Measurements from ENCODE around the gene CPSF7.
"Not testable (repeated sequence)": the region's sequence is repeated elsewhere in the genome, so short reads cannot be mapped to it uniquely, and the experiment has no call there.

Gene CPSF7

GRCh38 chr11:61429691-61430582 lies at the start of gene CPSF7, which contains the start of gene SDHAF2:
Gene CPSF7 (minus strand): TSS chr11:61429975. CDS start chr11:61429235, 740 bp downstream.
Gene SDHAF2 (plus strand): TSS chr11:61430124. CDS start chr11:61430147, 23 bp downstream.
- peak; percentile 95 for DNase-seq

DNA sequence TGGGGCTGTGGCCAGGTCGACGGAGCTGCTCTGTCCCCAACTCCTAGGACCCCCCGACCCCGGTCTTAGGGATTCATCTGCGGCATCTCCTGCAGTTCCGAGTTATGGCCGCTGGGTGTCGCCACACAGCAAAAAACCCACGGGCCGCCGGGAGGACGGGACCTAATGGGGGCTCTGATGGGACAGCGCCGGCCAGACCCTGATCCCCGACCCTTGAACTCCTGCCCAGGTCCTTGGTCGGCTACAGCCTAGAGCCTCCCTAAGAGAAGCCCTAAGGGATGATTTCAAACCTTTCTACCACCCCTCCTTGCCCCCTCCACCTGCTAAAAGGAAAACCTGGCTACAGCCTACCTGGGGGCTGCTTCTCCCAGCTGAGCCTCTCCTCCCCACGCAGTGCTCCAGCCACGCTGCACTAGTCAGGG lies 48.0 kb upstream of the CPSF7 start:
- DNase-seq = no peak

- no peak for DNase-seq
These were observed 47.4 kb upstream of the CPSF7 start for GRCh38 chr11:61477126-61477525.

- DNase-seq = no peak
These were observed 46.6 kb upstream of the CPSF7 start for GRCh38 chr11:61476371-61476770.

- no peak for DNase-seq
These were observed 45.7 kb upstream of the CPSF7 start for GRCh38 chr11:61475433-61475832.

DNA sequence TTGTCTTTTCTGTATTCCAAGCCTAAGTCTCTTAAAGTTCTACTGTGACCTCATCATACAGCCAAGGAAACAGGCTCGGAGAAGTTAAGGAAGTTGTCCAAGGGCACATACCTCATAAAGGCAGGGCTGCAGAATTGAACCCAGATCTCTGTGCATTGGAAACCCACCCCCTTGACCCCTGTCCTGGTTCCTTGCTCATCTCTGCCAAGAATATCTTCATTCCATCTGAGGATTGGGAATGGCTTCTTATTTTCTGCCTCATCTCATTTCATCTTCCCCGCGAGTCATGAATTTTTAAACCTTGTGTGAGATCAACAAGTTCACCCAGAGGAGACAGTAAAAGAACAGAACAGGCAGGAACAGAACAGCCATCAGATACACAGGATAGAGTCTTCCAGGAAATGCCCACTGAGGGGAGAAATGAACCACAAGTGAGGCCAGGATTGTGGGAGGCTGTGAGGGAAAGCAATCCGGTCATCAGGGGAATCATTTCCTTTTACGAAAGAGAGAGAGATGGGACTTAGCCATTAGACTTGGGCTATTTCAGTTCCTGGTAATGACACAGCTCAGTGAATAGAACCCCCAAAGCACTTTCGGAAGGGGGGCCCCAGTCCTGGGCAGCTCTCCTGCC lies 44.4 kb upstream of the CPSF7 start:
- no peak for DNase-seq

DNA sequence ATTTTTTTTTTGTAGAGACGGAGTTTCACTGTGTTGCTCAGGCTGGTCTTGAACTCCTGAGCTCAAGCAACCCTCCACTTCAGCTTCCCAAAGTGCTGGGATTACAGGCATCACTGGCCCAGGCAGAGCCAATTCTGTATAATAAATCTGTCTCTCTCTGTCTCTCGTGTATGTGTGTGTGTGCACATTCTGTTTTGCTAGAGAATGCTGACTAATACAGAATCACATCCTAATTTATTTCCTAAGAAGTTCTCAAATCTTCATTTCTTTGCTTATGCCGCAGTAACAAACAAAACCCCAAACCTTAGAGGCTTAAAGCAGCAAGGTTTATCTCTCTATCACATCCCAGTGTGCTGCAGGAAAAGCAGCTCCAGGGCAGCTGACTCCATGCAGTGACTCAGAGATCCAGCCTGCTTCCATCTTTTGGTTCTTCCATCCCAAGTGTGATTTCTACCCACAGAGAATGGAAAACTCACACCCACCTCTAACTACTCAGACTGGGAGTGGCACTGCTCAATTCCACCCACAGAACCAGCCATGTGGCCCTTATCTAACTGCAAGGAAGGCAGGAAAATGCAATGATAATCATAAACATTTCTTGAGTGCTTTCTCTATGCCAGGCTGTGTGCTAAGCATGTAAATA lies 43.7 kb upstream of the CPSF7 start:
- DNase-seq = no peak

DNA sequence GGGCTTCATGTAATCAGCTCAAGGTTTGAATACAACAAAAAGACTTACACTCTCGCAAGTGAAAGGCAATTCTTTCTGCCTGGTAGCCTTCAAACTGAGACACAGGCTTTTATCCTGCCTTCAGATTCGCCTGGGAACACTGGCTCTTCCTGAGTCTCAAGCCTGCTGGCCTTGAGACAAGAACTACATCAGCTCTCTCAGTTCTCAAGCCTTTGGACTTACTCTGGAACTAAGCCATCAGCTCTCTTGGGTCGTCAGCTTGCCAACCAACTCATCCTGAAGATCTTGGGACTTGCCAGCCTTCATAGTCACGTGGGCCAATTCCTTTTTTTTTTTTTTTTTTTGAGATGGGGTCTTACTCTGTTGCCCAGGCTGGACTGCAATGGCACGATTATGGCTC lies 43.1 kb upstream of the CPSF7 start:
- DNase-seq = peak; percentile 18

- no peak for DNase-seq
These were observed 42.5 kb upstream of the CPSF7 start for GRCh38 chr11:61472282-61472681.

DNA sequence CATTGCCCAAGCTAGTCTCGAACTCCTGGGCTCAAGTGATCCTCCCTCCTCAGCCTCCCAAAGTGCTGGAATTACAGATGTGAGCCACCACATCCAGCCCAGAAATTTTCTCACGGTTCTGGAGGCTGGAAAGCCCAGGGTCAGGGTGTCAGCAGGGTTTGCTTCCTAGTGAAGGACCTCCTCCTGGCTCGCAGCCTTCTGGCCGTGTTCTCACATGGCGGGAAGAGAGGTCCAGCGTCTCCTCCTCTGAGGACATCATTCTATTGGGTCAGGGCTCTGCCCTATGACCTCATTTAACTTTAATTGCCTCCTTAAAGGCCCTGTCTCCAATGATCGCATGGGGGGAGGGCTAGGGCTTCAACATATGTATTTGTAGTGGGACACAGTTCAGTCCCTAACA lies 38.2 kb upstream of the CPSF7 start:
- no peak for DNase-seq

- DNase-seq = not testable (repeated sequence)
These were observed 37.8 kb upstream of the CPSF7 start for GRCh38 chr11:61467602-61468001.

DNA sequence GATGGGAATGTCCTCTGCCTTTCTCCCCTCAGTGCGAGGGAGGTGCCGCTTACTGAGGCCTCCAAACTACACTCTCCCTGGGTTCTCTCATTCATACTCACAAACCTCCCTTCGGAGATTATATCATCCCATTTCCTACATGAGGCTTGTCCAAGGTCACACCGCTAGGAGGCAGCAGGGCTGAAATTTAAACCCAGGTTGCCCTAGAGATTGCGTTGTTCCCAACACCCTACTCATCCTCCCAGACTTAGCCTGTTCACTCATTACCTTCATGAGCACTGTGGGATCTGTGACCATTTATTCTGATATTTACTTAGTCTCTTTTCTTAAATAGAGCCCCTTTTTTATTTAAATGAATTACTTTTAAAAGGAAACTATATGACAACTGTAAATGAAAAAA lies 31.2 kb upstream of the CPSF7 start:
- DNase-seq = no peak

DNA sequence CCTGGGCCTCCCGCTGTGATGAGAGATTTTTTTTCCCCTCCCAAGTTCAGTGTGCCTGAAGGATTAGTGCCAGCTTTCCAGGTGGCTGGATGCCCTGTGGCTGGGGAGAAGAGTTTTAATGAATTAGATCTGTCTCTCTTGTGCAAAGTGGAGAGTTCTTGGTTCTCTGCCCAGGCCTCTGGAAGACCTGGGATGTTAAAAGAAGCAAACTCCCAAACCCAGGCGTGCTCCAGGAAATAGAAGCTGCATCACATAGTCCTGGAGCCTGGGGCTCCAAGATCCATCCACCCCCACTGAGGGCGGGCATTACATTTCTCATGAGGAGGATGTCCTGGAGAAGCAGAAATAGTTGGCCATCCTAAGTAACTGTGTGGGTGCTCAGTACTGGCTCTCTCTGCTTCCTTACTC lies 30.7 kb upstream of the CPSF7 start:
- DNase-seq = peak; percentile 15

GRCh38 chr11:61454520-61454919 lies 24.7 kb upstream of the CPSF7 start:
- no peak for DNase-seq

DNA sequence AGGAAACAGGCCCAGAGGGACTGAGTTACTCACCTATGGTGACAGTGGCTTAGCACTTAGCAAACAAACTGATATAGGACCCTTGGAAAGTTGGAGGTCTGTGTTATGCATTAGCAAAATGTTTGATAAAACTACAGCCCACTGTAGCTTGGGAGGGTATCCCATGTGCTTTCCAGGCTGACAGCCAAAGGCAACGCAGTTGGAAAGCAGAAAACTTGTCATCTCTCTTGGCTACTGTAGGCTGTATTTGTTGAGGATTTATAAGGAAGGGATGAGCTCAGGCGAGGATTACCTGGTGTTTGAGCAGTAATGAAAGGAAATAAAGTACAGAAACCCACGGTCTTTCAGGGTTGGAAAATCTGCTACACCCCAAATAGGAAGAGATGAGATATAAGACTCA lies 23.9 kb upstream of the CPSF7 start:
- DNase-seq = no peak

DNA sequence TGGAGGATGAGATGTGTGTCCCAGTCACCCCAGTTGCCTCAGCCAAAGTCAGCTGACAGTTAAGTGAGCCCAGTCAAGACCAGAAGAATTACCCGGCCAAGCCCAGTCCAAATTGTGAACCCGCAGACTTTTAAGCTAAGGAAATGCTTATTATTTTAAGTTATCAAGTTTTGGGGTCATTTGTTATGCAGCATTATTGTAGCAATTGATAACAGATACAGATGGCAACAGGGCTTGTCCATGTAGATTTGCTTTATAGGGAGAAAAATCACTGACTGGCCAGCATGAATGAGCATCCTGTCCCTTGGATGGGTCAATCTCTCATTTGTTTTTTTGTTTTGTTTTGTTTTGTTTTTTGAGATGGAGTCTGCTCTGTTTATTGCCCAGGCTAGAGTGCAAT lies 23.1 kb upstream of the CPSF7 start:
- DNase-seq = no peak

DNA sequence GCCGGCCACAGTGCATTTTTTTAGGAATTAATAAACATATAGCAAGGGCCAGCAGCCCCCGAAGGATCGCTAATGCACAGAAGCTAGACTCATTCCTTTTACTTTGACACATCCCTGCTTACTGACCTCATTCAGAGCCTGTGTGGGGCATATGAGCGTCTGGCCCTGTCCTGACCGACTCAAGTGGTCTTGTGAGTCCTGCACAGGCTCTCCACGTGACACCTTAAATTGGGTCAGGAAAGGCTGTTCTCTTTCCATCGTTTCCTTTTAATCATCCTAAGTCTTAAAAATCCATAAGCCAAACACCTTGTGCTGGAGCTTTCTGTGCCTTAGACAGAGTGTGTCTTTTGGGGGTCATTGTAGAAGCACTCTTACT lies 18.8 kb upstream of the CPSF7 start:
- DNase-seq = no peak

DNA sequence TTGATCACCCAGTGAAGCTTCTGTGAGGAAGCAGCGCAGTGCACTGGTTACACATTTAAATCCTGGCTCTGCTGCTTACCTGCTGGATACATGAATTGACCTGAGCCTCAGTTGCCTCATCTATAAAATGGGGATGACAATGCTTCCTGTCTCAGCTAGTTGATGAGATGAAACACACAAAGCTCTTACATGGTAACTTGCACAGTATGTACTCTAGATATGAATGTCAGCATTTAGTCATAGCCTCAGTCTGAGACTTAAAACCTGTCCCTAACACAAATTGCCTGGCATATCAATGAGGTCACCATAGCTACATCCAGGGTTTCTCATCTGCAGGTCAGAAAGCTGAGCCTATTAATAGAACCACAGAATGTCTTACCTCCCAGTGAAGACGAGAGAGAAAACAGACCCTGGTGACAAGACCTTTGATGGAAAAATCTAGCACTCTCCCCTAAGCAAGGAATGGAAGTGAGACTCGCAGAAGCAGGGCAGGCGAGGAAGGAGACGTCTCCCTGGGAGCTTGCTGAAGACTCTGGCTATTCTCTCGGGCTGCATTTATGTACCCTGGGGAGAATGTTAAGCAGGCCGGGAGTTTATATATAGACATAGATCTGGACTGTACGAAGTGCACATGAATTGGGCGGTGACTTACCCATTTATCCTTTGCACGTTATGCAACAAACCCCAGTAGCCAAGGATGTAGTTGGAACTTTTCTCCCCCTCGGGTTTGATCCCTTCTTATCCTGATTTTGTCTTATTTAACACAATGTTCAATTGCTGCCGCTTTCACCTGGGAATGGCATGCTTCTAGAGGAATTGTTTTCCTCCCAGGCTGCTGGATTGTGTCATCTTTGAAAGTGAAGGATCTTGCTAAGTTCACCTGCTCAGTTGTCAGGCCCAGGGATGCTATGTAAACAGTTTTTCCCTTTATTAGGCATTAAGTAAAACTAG lies 18.1 kb upstream of the CPSF7 start:
- no peak for DNase-seq

- DNase-seq = peak; percentile 91
These were observed 16.5 kb upstream of the CPSF7 start for GRCh38 chr11:61446211-61446651.

GRCh38 chr11:61445516-61445915 lies 15.7 kb upstream of the CPSF7 start:
- DNase-seq = no peak

- DNase-seq = no peak
These were observed 12.8 kb upstream of the CPSF7 start for GRCh38 chr11:61442616-61443015.

GRCh38 chr11:61439615-61440014 lies 9.8 kb upstream of the CPSF7 start:
- DNase-seq = no peak

- DNase-seq = no peak
These were observed 7.7 kb upstream of the CPSF7 start for GRCh38 chr11:61437496-61437895.
